Fibroblast of pulmonary artery (primary cell): ENCODE results near the gene ATP5F1C.
A peak's percentile ranks its signal among the peaks of the same experiment; 100 is the strongest.
"Not testable (repeated sequence)": the region's sequence is repeated elsewhere in the genome, so short reads cannot be mapped to it uniquely, and the experiment has no call there.

Experiments used
- DNase-seq: peaks from one replicate; pipeline ENCODE4 v3.0.0-alpha.2; 2010; ENCODE audit warnings: low read depth
- H3K4me3 ChIP-seq: replicated peaks from 2 replicates; pipeline ENCODE4 v1.5.1; 2011; ENCODE audit warnings: low read depth, mild to moderate bottlenecking, control low read depth, low read length, moderate library complexity
- TF ChIP-seq, protein P1 (sequence below): IDR thresholded peaks from 2 replicates; pipeline ENCODE4 v1.5.1; 2011; ENCODE audit warnings: mild to moderate bottlenecking, control low read depth, low read length, inconsistent platforms; ENCODE audit errors: missing control alignments

The ATP5F1C gene

DNA sequence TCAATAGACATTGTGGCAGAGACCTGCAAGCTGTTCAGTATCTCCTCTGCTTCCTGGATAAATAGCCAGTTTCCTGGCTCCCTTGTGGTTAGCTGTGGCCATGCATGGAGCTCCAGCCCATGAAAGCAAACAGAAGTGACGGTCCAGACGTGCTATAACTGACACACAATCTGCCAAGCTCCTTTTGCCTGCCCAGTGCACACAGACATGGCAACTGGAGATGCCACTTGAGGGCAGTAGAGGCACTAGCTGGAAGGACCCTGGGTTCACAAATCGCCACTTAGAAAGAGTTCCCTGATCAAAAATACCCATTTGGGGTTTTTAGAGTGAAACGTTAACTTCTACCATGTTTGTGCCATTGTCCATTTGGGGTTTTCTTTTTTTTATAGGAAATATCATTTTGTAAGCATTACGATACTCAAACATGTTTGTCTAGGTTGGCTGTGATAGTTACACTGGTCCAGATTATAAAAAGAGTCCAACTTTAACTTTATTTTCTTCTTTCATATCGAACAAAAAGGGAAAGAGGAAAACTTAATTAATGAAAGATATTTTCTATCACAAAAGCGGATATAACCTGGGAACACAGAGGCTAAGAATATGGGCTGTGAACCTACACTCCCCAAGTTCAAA is 31.5 kb upstream of the ATP5F1C start:
- peak; percentile 49 for DNase-seq
- H3K4me3 ChIP-seq, result no peak overlapping the region
- TF ChIP-seq, protein P1, sequence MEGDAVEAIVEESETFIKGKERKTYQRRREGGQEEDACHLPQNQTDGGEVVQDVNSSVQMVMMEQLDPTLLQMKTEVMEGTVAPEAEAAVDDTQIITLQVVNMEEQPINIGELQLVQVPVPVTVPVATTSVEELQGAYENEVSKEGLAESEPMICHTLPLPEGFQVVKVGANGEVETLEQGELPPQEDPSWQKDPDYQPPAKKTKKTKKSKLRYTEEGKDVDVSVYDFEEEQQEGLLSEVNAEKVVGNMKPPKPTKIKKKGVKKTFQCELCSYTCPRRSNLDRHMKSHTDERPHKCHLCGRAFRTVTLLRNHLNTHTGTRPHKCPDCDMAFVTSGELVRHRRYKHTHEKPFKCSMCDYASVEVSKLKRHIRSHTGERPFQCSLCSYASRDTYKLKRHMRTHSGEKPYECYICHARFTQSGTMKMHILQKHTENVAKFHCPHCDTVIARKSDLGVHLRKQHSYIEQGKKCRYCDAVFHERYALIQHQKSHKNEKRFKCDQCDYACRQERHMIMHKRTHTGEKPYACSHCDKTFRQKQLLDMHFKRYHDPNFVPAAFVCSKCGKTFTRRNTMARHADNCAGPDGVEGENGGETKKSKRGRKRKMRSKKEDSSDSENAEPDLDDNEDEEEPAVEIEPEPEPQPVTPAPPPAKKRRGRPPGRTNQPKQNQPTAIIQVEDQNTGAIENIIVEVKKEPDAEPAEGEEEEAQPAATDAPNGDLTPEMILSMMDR, result peak; percentile 65

DNA sequence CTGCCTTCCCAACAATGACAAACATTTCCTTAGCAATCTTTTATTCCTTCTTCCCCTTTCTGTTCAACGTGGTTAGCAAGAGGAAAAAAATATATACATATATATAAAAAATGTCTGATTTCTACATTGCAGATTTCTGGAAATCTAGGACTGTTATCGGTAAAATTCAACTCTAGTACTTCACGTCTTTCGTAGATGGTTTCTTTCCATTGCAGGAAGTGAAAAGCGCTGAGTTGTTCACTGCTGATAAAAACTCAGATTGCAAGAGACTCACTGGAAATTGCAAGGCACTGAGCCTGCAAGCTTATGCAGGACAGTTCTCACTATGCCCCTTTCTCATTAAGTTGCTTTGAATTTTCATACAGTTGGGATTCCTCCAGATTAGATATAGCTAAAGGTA is 24.0 kb upstream of the ATP5F1C start:
- TF ChIP-seq, protein P1, result no peak
- peak; percentile 48 for DNase-seq
- H3K4me3 ChIP-seq, result no peak overlapping the region

DNA sequence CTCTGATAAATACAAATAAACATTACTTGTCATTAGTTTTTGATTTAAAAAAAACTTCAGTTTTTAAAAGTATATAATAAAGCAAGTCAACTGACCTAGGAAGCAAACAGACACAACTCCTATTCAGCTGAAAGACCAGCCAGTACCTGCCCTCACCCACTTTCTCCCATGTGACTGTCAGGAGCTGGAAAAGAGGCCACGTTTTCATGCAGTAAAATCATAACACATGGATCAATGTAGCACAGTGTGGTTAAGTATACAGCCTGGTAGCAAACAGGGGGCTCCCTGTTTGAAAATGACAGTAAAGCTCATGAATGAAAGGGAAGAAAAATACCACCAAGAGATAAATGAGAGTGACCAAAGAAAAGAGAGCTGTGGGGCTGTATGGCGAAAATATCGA is 21.7 kb upstream of the ATP5F1C start:
- no peak for DNase-seq
- no peak overlapping the region for H3K4me3 ChIP-seq
- TF ChIP-seq, protein P1, result no peak

DNA sequence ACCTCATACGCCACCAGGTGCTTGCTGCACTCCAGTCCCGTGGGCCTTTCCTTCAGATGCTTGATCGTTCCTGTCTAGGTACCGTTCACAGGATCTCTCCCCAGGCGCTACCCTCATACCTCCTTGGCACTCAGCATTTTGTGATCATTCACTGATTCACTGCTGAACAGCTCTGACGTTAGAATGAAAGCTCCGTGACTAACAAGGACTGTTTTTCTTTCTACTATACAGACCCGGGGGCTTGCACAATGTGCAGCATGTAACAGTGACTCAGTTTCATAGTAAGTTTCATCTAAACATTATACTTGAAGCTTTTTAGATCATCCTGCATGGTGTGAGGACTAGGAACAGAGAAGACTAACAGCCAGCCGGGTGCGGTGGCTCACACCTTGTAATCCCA is 20.8 kb upstream of the ATP5F1C start:
- TF ChIP-seq, protein P1, result no peak
- DNase-seq, result peak; percentile 60
- no peak overlapping the region for H3K4me3 ChIP-seq

DNA sequence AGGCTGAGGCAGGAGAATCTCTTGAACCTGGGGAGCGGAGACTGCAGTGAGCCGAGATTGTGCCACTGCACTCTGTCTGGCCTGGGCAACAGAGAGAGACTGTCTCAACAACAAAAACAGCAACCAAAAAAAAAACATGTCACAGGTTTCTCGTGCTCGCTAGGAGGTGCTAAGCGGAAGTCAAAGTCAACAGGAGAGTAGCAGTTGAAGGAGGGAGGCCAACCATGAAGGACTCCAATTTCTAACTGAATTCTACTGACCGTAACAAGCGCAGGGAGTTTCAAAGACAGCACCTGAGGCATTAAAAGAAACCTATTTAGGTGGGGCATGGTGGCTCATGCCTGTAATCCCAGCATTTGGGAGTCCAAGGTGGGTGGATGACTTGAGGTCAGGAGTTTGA is 19.6 kb upstream of the ATP5F1C start:
- TF ChIP-seq, protein P1, result no peak
- no peak for DNase-seq
- H3K4me3 ChIP-seq, result no peak overlapping the region

DNA sequence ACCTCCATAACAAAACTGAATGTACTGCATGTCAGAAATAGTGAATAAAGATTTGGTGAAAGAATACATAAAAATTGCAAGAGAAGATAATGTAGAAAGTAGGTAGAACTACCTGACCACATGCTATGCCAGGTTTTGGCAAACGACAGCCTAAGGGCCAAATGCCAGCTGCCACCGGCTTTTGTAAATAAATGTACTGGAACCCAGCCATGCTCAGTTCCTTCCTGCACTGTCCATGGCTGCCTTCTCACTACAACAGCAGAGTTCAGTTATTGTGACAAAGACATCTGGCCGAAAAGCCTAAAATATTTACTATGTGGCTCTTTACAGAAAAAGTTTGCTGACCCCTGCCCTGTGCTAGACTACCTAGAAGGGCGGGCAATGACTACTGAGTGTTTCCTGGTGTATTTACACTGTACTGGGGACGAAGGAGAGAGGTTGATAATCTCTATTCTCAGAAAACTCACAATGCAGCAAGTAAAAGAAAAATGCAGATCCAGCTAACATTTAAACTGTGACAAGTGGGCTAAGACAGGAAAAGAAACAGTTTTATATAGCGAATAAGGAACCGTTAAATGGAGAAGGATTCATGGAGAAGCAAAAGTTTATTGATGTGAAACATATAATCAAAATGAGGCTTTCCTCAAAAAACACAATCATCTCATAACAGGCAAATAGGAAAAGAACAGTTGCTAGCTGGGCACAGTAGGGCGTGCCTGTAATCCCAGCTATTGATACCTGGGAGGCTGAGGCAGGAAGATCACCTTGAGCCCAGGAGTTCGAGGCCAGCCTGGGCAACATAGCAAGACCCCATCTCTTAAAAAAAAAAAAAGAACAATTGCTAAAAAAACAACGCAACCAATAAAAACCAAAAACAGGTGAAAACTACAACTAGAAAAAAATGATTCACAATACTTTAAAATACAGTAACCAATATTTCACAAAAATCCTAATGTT is 13.9 kb upstream of the ATP5F1C start:
- TF ChIP-seq, protein P1, result no peak
- no peak for DNase-seq
- H3K4me3 ChIP-seq, result no peak overlapping the region

DNA sequence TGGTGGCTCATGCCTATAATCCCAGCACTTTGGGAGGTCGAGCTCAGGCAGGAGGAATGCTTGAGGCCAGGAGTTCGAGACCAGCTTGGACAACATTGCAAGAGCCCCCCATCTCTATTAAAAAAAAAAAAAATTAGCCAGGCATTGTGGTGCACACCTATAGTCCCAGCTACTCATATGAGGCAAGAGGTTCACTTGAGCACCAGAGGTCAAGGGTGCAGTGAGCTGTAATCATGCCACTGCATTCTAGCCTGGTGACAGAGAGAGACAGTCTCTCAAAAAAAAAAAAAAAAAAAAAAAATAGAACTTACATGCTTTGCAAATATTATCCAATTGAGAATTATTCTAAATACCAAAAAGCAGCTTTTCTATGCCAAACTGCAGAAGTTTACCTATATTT is 11.2 kb upstream of the ATP5F1C start:
- H3K4me3 ChIP-seq, result no peak overlapping the region
- TF ChIP-seq, protein P1, result no peak
- DNase-seq, result no peak

DNA sequence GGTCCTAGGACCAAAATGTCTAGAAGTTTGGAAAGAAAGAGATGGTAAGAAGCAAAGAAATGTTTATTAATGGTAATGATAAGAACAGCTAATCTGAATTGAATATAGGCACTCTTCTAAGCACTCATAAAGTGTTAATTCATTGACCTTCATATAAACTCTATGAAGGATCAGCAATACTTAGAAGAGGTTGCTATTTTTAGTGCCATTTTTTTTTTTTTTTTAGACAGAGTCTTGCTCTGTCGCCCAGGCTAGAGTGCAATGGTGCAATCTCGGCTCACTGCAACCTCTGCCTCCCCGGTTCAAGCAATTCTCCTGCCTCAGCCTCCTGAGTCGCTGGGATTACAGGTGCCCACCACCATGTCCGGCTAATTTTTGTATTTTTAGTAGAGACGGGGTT is 5.8 kb upstream of the ATP5F1C start:
- not testable (repeated sequence) for DNase-seq, H3K4me3 ChIP-seq
